Measurements from ENCODE around the gene UQCR11.

UQCR11 gene

GRCh38 chr19:1613808-1614570 is 8.7 kb upstream of the UQCR11 start:
- DNase-seq: no peak

- no peak for DNase-seq
Observed at GRCh38 chr19:1613146-1613545, 7.9 kb upstream of the UQCR11 start.

GRCh38 chr19:1612114-1613086 is 7.1 kb upstream of the UQCR11 start:
- DNase-seq: no peak

GRCh38 chr19:1611353-1611752 is 6.1 kb upstream of the UQCR11 start:
- no peak for DNase-seq

- peak in 1 of 2 experiments; percentile 41 for DNase-seq
Observed at GRCh38 chr19:1610579-1610978, 5.3 kb upstream of the UQCR11 start.

GRCh38 chr19:1609680-1610474 is 4.6 kb upstream of the UQCR11 start:
- no peak for DNase-seq

- no peak for DNase-seq
Observed at GRCh38 chr19:1609103-1609396, 3.8 kb upstream of the UQCR11 start.

- peak in 1 of 2 experiments; percentile 40 for DNase-seq
Observed at GRCh38 chr19:1608359-1609102, 3.3 kb upstream of the UQCR11 start.

- DNase-seq: no peak
Observed at GRCh38 chr19:1606138-1606651, 933 bp upstream of the UQCR11 start.

GRCh38 chr19:1602091-1602707 is 3.1 kb downstream of the UQCR11 start:
- no peak for DNase-seq

GRCh38 chr19:1601613-1602064 is 3.6 kb downstream of the UQCR11 start:
- DNase-seq: no peak

- no peak for DNase-seq
Observed at GRCh38 chr19:1599460-1599846, 5.8 kb downstream of the UQCR11 start.

- no peak for DNase-seq
Observed at GRCh38 chr19:1598777-1599459, 6.3 kb downstream of the UQCR11 start.

GRCh38 chr19:1593501-1593772 is 11.8 kb downstream of the UQCR11 start:
- no peak for DNase-seq

- DNase-seq: peak; percentile 91 to 92
Observed at GRCh38 chr19:1592755-1593500, 12.3 kb downstream of the UQCR11 start, which contains the start of gene MBD3. Gene MBD3 (minus strand): TSS chr19:1592865. CDS start chr19:1592631, 234 bp downstream.

- peak; percentile 85 to 87 for DNase-seq
Observed at GRCh38 chr19:1592024-1592754, 13.1 kb downstream of the UQCR11 start.

- DNase-seq: no peak
Observed at GRCh38 chr19:1591421-1592023, 13.7 kb downstream of the UQCR11 start.

- peak; percentile 63 to 65 for DNase-seq
Observed at GRCh38 chr19:1590641-1591397, 14.4 kb downstream of the UQCR11 start.

Data from activated T-cell treated with anti-CD3 and anti-CD28 coated beads, Interleukin-2, amount 50 U/mL, for 48 hours (primary cell).